DND-41 (cell line): Measurements from ENCODE around the gene PDZRN4.

ENCODE experiments used
- EZH2 ChIP-seq: IDR thresholded peaks from 3 replicates; pipeline ENCODE4 v1.6.1; 2012; ENCODE audit warnings: borderline replicate concordance, low read depth, mild to moderate bottlenecking, moderate library complexity, low read length, inconsistent platforms; ENCODE audit not compliant: severe bottlenecking
- TF ChIP-seq, protein P1 (sequence below): IDR thresholded peaks from 2 replicates; pipeline ENCODE4 v1.5.1; 2012; ENCODE audit warnings: borderline replicate concordance, low read length, moderate library complexity, mild to moderate bottlenecking; ENCODE audit not compliant: poor library complexity, severe bottlenecking; ENCODE audit errors: extremely low read depth

DNA sequence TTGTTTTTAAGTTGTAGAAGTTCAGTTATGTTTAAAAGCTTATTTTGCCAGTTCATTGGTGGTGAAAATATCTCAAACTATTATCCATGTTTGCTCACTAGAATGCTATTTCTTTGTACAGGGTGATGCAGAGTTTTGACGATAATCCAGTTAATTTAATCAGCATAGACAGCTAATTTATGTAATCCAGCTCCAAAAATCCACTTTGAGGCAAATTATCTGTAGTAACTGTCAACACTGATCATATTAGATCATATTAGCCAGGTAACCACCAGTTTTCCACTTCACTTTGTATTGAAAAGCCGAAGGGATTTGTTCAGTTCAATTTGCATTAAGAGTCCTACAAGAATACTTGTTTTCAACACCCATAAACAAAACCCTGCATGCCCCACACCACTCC is 378.6 kb downstream of the PDZRN4 start:
- TF ChIP-seq, protein P1, sequence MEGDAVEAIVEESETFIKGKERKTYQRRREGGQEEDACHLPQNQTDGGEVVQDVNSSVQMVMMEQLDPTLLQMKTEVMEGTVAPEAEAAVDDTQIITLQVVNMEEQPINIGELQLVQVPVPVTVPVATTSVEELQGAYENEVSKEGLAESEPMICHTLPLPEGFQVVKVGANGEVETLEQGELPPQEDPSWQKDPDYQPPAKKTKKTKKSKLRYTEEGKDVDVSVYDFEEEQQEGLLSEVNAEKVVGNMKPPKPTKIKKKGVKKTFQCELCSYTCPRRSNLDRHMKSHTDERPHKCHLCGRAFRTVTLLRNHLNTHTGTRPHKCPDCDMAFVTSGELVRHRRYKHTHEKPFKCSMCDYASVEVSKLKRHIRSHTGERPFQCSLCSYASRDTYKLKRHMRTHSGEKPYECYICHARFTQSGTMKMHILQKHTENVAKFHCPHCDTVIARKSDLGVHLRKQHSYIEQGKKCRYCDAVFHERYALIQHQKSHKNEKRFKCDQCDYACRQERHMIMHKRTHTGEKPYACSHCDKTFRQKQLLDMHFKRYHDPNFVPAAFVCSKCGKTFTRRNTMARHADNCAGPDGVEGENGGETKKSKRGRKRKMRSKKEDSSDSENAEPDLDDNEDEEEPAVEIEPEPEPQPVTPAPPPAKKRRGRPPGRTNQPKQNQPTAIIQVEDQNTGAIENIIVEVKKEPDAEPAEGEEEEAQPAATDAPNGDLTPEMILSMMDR, result no peak
- TF ChIP-seq EZH2, result no peak
